Stimulated activated CD4-positive, alpha-beta T cell treated with anti-CD3 and anti-CD28 coated beads, Interleukin-15, amount 100 ng/mL, for 24 hours (primary cell): Measurements from ENCODE around the gene LMLN.
"Not testable (repeated sequence)": the region's sequence is repeated elsewhere in the genome, so short reads cannot be mapped to it uniquely, and the experiment has no call there.

ENCODE experiments used
- DNase-seq: peaks from one replicate; pipeline ENCODE4 v3.0.0-alpha.2; 2020

Gene LMLN

GRCh38 chr3:198081421-198081844 lies 121.4 kb downstream of the LMLN start:
- DNase-seq: no peak

GRCh38 chr3:198082226-198082625 lies 122.2 kb downstream of the LMLN start:
- DNase-seq: not testable (repeated sequence)

- DNase-seq: no peak
Measured at GRCh38 chr3:198088421-198088955, 128.5 kb downstream of the LMLN start.

GRCh38 chr3:198090795-198091332 lies 130.8 kb downstream of the LMLN start:
- DNase-seq: no peak

- no peak for DNase-seq
Measured at GRCh38 chr3:198092276-198092675, 132.3 kb downstream of the LMLN start.

GRCh38 chr3:198093112-198093679 lies 133.2 kb downstream of the LMLN start:
- DNase-seq: no peak
